GM10847 (cell line): ENCODE results near the gene ZDHHC24.

Experiments used
- POLR2A ChIP-seq: IDR thresholded peaks from 2 replicates; pipeline ENCODE4 v1.6.1; 2011; ENCODE audit not compliant: insufficient read length; ENCODE audit errors: extremely low read depth

ZDHHC24 gene

GRCh38 chr11:66473608-66474515, 72.0 kb downstream of the ZDHHC24 start:
- TF ChIP-seq POLR2A = no peak

GRCh38 chr11:66473167-66473566, 72.7 kb downstream of the ZDHHC24 start:
- TF ChIP-seq POLR2A = no peak

DNA sequence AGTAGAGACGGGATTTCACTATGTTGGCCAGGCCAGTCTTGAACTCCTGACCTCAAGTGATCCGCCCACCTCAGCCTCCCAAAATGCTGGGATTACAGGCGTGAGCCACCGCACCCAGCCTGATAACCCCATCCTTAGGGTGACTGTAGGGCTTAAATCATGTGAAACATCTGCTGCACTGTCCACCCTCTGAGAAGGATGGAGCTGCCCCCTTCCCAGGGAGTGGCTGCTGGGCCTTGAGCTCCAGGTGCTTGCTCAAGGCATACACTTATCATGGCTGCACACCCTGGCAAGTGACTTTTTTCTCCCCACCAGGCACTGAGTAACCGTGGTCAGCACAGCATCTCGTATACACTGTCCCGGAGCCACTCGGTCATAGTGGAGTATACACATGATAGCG, 73.8 kb downstream of the ZDHHC24 start:
- no peak for TF ChIP-seq POLR2A

DNA sequence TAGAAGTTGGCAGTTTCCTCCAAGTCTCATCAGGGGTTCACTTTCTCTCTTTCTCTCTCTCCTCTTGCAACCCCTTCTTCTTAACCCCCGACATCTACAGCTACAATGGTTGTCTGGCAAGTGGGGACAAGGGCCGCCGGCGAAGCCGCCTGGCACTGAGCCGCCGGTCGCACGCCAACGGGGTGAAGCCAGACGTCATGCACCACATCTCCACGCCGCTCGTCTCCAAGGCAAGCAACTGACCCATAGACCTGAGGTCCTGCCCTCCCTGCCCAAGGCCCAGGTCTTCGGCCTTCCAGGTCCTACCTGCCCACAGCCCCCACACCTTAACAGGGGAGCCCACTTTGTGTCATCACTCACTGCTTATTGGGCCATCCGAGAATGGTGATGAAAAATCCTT, 74.7 kb downstream of the ZDHHC24 start:
- TF ChIP-seq POLR2A = no peak
